SK-N-SH (cell line): Measurements from ENCODE around the gene GDPD3.

ENCODE experiments used
- CTCF ChIP-seq: fragments of 200-600 bp; sonication (generic); IDR thresholded peaks from 2 replicates; pipeline ENCODE4 v1.6.1; 2017; ENCODE audit warnings: antibody characterized with exemption, mild to moderate bottlenecking, moderate library complexity
- ELF1 ChIP-seq: IDR thresholded peaks from 2 replicates; pipeline ENCODE4 v1.4.0; 2012
- MAX ChIP-seq: IDR thresholded peaks from 2 replicates; pipeline ENCODE4 v1.4.0; 2012; ENCODE audit warnings: low read depth
- POLR2AphosphoS5 ChIP-seq: IDR thresholded peaks from 2 replicates; pipeline ENCODE4 v1.6.1; 2012; ENCODE audit warnings: low read depth, low read length
- RAD21 ChIP-seq: IDR thresholded peaks from 2 replicates; pipeline ENCODE4 v1.6.1; 2012; ENCODE audit warnings: mild to moderate bottlenecking, low read length
- YY1 ChIP-seq: IDR thresholded peaks from 2 replicates; pipeline ENCODE4 v1.4.0; 2012; ENCODE audit warnings: low read depth, mild to moderate bottlenecking

GRCh38 chr16:30088832-30089624 lies 24.3 kb downstream of the GDPD3 start:
- no peak for TF ChIP-seq MAX
- TF ChIP-seq CTCF, result no peak
- no peak for TF ChIP-seq POLR2AphosphoS5
- no peak for TF ChIP-seq RAD21
- TF ChIP-seq YY1, result no peak
- no peak for TF ChIP-seq ELF1
